T-helper 2 cell treated with Interferon-gamma antibody and Interleukin-4, amounts not matched to agents 5 μg/mL and 100 μg/mL, for 36 hours (primary cell): Measurements from ENCODE around the gene A2ML1.
"Not testable (repeated sequence)": the region's sequence is repeated elsewhere in the genome, so short reads cannot be mapped to it uniquely, and the experiment has no call there.

Experiments used
- DNase-seq: peaks from one replicate; pipeline ENCODE4 v3.0.0; 2021; ENCODE audit warnings: low spot score
- H3K27ac Mint-ChIP-seq: one replicate; pipeline ENCODE4 v1.8.0; 2021; ENCODE audit warnings: mild to moderate bottlenecking, mixed read lengths
- H3K27me3 Mint-ChIP-seq: one replicate; pipeline ENCODE4 v1.8.0; 2021; ENCODE audit warnings: low read depth, mixed read lengths
- H3K36me3 Mint-ChIP-seq: one replicate; pipeline ENCODE4 v1.8.0; 2021; ENCODE audit warnings: low read depth, mixed read lengths
- H3K4me1 Mint-ChIP-seq: one replicate; pipeline ENCODE4 v1.8.0; 2021; ENCODE audit warnings: low read depth, mixed read lengths
- H3K4me3 Mint-ChIP-seq: one replicate; pipeline ENCODE4 v1.8.0; 2022; ENCODE audit warnings: mild to moderate bottlenecking, moderate library complexity, mixed read lengths
- H3K9me3 Mint-ChIP-seq: one replicate; pipeline ENCODE4 v1.8.0; 2021; ENCODE audit warnings: mixed read lengths

A2ML1 gene

DNA sequence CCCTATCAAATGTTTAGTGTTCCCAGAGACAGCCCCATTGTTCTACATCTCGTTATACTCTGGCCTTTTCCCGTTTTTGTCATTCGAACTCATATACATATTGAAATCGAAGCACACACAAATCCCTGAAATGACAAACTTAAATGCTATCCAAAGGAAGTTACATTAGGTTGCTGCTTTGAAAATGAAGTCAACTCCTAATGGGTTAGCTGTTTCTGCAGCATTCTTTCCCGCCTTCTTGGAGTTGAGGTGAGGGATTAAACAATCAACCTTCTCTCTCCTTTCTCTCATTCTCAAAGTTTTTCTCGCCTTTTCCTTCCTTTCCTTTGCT is 91.2 kb downstream of the A2ML1 start:
- H3K27me3 Mint-ChIP-seq: peaks cover 26% of the 10 kb centered on the region
- peak overlapping the region; percentile 72 for H3K27ac Mint-ChIP-seq
- H3K36me3 Mint-ChIP-seq: no peaks in the 10 kb centered on the region
- no peaks in the 10 kb centered on the region for H3K9me3 Mint-ChIP-seq
- DNase-seq: no peak
- H3K4me3 Mint-ChIP-seq: peak overlapping the region; percentile 74
- H3K4me1 Mint-ChIP-seq: peaks cover 12% of the 10 kb centered on the region

DNA sequence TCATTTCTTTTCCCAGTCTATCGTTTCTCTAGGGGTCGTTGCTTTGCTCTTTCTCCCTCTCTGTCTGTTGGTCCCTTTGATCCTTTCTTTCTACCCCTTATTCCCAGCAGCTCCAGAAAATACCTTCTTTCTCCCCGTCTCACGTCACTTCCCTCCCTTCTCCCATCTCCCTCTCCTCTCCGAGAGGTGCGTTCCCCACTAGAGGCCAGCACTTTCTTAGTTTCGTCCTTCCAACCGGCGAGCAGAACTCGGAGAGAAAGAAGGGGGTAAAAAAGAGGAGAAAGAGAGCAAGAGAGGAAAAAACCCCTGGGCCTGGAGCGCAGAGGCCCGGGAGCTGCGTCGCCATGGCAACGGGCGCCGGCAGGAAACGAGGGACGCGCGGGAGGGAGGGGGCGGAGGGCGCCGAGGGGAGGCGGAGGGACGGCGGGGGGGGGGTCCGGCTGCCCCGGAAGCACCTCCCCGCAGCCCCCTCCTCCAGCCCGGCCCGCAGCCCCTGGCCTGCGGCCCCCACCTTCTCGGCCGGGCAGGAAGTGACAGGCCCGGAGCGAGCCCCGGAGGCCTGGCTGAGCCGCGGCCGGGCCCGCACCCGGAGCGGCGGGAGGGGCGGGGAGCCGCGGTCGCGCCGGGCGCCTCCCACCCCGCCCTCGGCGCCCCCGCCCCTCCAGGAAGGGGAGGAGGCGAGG is 91.8 kb downstream of the A2ML1 start, which contains the start of gene PHC1:
TSS of gene PHC1 (plus strand) at position 477 of the 683 bp plus-strand sequence. CDS start 3,169 bp downstream, outside the sequence.
- Mint-ChIP-seq H3K27me3 (peaks cover 26% of the 10 kb centered on the region), H3K4me3 (peak within 1 kb of the TSS; percentile 74), H3K4me1 (peaks cover 12% of the 10 kb centered on the region), H3K27ac (peak within 1 kb of the TSS; percentile 72)
- H3K36me3 Mint-ChIP-seq, H3K9me3 Mint-ChIP-seq: not testable (repeated sequence)
- peak; percentile 61 for DNase-seq

DNA sequence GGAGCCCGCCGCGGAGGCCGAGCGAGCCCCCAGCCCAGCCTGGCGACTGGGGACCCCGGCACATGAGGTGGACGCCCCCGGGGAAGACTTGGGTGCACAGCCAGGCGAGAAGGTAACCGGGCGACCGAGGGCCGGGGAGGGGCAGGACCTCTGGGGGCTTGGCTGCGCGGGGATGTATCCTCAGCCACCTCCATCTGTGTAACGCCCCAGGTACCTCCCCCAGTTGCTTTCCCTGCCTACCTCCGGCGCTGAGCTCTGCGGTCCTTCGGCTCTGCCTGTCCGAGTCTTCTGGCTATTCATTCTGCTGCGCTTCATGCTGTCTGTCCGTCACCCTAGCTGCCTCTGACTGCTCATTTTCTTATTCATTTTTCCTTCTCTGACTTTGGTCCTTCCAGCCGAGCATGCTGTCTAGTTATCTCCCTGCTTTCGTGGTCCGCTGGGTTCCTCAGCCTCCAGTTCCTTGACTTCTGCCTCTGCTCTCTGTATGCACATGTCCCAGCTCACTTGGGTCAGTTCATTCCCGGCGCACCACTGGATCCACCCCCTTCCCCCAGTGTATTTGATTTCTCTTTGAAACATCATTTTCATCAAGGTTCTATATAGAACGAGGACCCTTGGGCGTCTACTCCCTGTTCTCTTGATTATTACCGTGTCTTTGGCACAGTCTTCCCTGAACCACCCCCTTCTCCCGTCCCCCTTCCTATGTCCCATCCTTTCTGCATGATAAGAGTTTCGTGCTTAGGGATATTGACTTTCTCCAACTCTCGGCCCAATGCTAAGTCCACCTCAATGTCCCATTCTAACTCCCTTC is 92.5 kb downstream of the A2ML1 start:
- Mint-ChIP-seq H3K27ac (no peak overlapping the region), H3K36me3 (no peaks in the 10 kb centered on the region), H3K27me3 (peaks cover 24% of the 10 kb centered on the region)

DNA sequence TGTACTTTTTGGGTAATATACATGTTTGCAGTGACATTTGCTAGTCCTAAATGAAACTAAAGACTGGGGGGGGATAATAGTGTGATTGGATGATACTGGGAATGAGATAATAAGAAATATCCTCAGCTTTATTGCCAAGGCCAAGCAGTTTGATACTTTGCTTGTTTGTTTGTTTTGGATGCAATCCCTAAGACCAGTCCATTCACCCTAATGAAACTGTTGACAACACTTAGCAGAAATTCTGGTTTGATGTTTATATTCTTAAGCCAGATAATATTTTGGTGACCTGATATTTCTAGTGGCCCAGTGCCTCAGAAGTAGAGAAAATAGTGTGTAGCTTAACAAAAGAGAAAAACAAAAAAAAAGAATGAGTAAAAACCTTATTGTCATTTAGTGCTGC is 93.7 kb downstream of the A2ML1 start:
- no peaks in the 10 kb centered on the region for H3K36me3 Mint-ChIP-seq
- no peak overlapping the region for H3K4me3 Mint-ChIP-seq
- H3K4me1 Mint-ChIP-seq: peaks cover 12% of the 10 kb centered on the region
- no peaks in the 10 kb centered on the region for H3K9me3 Mint-ChIP-seq
- no peak overlapping the region for H3K27ac Mint-ChIP-seq
- DNase-seq: no peak
- peaks cover 21% of the 10 kb centered on the region for H3K27me3 Mint-ChIP-seq

More for the DNA sequence above, 92.5 kb downstream of the A2ML1 start:
- Mint-ChIP-seq H3K4me1 (peaks cover 12% of the 10 kb centered on the region), H3K9me3 (no peaks in the 10 kb centered on the region), H3K4me3 (no peak overlapping the region)
- DNase-seq: peak; percentile 37

- no peak overlapping the region for H3K27ac Mint-ChIP-seq
- H3K4me1 Mint-ChIP-seq: peaks cover 12% of the 10 kb centered on the region
- no peak for DNase-seq
- no peaks in the 10 kb centered on the region for H3K9me3 Mint-ChIP-seq
- H3K27me3 Mint-ChIP-seq: peaks cover 17% of the 10 kb centered on the region
- no peak overlapping the region for H3K4me3 Mint-ChIP-seq
- no peaks in the 10 kb centered on the region for H3K36me3 Mint-ChIP-seq
Observed at GRCh38 chr12:8917031-8917430, 94.6 kb downstream of the A2ML1 start.

DNA sequence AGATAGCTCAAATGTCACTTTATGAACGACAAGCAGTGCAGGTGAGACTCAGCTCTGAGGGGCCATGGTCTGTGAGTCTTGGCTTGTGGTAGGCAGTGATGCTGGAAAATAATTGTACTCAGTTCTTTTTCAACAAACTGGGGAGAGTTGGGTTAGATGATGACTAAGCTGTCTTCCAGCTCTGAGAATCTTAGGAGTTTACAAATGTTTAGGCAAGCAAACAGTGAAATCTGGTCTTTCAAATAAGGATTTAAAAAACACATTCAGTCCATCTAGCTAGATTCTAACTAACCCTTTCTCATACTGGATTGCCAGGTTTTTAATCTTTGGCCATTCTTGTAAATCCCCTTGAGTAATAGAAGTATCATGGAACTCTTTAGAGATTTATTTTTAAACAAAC is 95.3 kb downstream of the A2ML1 start:
- DNase-seq: no peak
- no peak overlapping the region for H3K27ac Mint-ChIP-seq
- no peaks in the 10 kb centered on the region for H3K9me3 Mint-ChIP-seq
- H3K36me3 Mint-ChIP-seq: no peaks in the 10 kb centered on the region
- H3K4me3 Mint-ChIP-seq: no peak overlapping the region
- peaks cover 12% of the 10 kb centered on the region for H3K4me1 Mint-ChIP-seq
- peaks cover 13% of the 10 kb centered on the region for H3K27me3 Mint-ChIP-seq

GRCh38 chr12:8919643-8920042 is 97.2 kb downstream of the A2ML1 start:
- not testable (repeated sequence) for H3K36me3 Mint-ChIP-seq, H3K27me3 Mint-ChIP-seq, H3K4me1 Mint-ChIP-seq, H3K9me3 Mint-ChIP-seq, H3K4me3 Mint-ChIP-seq, H3K27ac Mint-ChIP-seq, DNase-seq

DNA sequence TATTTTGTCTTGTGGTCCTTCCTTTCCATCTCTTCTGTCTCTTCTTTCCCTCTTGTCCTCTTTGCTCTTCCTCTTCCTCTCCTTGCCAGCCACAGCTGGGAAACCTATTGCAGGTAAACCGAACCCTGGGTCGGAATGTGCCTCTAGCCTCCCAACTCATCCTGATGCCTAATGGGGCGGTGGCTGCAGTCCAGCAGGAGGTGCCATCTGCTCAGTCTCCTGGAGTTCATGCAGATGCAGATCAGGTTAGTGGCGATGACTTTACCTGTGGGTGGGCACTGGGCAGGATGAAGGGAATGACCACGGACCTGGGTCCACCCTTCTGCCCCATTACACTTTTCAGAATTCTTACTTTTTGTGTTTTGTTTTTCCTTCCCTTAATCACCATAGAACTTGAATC is 100.1 kb downstream of the A2ML1 start:
- Mint-ChIP-seq H3K4me3 (no peak overlapping the region), H3K27me3 (no peaks in the 10 kb centered on the region), H3K9me3 (no peaks in the 10 kb centered on the region), H3K4me1 (no peaks in the 10 kb centered on the region), H3K27ac (no peak overlapping the region), H3K36me3 (no peaks in the 10 kb centered on the region)
- no peak for DNase-seq
